NT2/D1 (cell line): Measurements from ENCODE around the gene TM9SF1.
"Not testable (repeated sequence)": the region's sequence is repeated elsewhere in the genome, so short reads cannot be mapped to it uniquely, and the experiment has no call there.

Experiments
- DNase-seq: peaks from one replicate; pipeline ENCODE4 v3.0.0-alpha.2; 2011; ENCODE audit warnings: low read depth, low spot score
- H3K27me3 ChIP-seq: 2 replicates; pipeline ENCODE4 v1.6.0; 2011; ENCODE audit warnings: mild to moderate bottlenecking; ENCODE audit not compliant: insufficient read length, insufficient read depth
- H3K36me3 ChIP-seq: 2 replicates; pipeline ENCODE4 v1.6.1; 2011; ENCODE audit warnings: mild to moderate bottlenecking, low read length, mixed read lengths; ENCODE audit not compliant: insufficient read depth, insufficient read length
- H3K4me1 ChIP-seq: 2 replicates; pipeline ENCODE4 v1.5.1; 2011; ENCODE audit not compliant: insufficient read depth, insufficient read length
- H3K4me3 ChIP-seq: 2 replicates; pipeline ENCODE4 v1.5.1; 2011; ENCODE audit warnings: low read depth; ENCODE audit not compliant: insufficient read length
- H3K9ac ChIP-seq: 2 replicates; pipeline ENCODE4 v1.6.0; 2011; ENCODE audit warnings: low read depth; ENCODE audit not compliant: insufficient read length
- H3K9me3 ChIP-seq: 2 replicates; pipeline ENCODE4 v1.5.1; 2011; ENCODE audit warnings: mild to moderate bottlenecking, low read length; ENCODE audit not compliant: insufficient read depth
- SUZ12 ChIP-seq: IDR thresholded peaks from 2 replicates; pipeline ENCODE4 v1.6.1; 2011; ENCODE audit not compliant: insufficient read length, insufficient read depth; ENCODE audit errors: extremely low read depth
- YY1 ChIP-seq: IDR thresholded peaks from 2 replicates; pipeline ENCODE4 v1.6.1; 2011; ENCODE audit not compliant: insufficient read length, insufficient read depth
- ZNF274 ChIP-seq: IDR thresholded peaks from 2 replicates; pipeline ENCODE4 v1.6.1; 2011; ENCODE audit warnings: mild to moderate bottlenecking, low read depth, low read length

The TM9SF1 gene

GRCh38 chr14:24219080-24219479 lies 23.8 kb upstream of the TM9SF1 start:
- DNase-seq: no peak
- Histone ChIP-seq H3K4me1 (no peaks in the 10 kb centered on the region), H3K9ac (no peak overlapping the region), H3K9me3 (no peaks in the 10 kb centered on the region), H3K27me3 (no peaks in the 10 kb centered on the region), H3K4me3 (no peak overlapping the region), H3K36me3 (peaks cover 19% of the 10 kb centered on the region)
- TF ChIP-seq ZNF274: no peak
- no peak for TF ChIP-seq SUZ12
- no peak for TF ChIP-seq YY1

GRCh38 chr14:24216876-24217275 lies 21.6 kb upstream of the TM9SF1 start:
- H3K9ac ChIP-seq: not testable (repeated sequence)

GRCh38 chr14:24216345-24216699 lies 21.1 kb upstream of the TM9SF1 start:
- Histone ChIP-seq H3K4me1 (no peaks in the 10 kb centered on the region), H3K27me3 (no peaks in the 10 kb centered on the region), H3K9me3 (no peaks in the 10 kb centered on the region), H3K36me3 (peaks cover 29% of the 10 kb centered on the region), H3K4me3 (no peak overlapping the region), H3K9ac (peak overlapping the region; percentile 38)
- TF ChIP-seq YY1: no peak
- TF ChIP-seq ZNF274: no peak
- no peak for TF ChIP-seq SUZ12
- no peak for DNase-seq

More at GRCh38 chr14:24216876-24217275, 21.6 kb upstream of the TM9SF1 start:
- not testable (repeated sequence) for H3K4me1 ChIP-seq, H3K27me3 ChIP-seq, H3K4me3 ChIP-seq, DNase-seq, H3K9me3 ChIP-seq
- peaks cover 23% of the 10 kb centered on the region for H3K36me3 ChIP-seq

GRCh38 chr14:24215495-24216344 lies 20.5 kb upstream of the TM9SF1 start, which contains the start of gene MDP1:
TSS of gene MDP1 (minus strand) at chr14:24216066. CDS start at chr14:24215955, 111 bp downstream.
- peak; percentile 84 for DNase-seq
- TF ChIP-seq ZNF274 (no peak), SUZ12 (no peak), YY1 (peak; percentile 37)
- H3K9ac ChIP-seq: peak within 1 kb of the TSS; percentile 94
- no peaks in the 10 kb centered on the region for H3K4me1 ChIP-seq
- H3K4me3 ChIP-seq: peak within 1 kb of the TSS; percentile 87
- H3K9me3 ChIP-seq: no peaks in the 10 kb centered on the region
- H3K36me3 ChIP-seq: peaks cover 33% of the 10 kb centered on the region
- H3K27me3 ChIP-seq: no peaks in the 10 kb centered on the region

- H3K9ac ChIP-seq: peak overlapping the region; percentile 93
- H3K9me3 ChIP-seq: no peaks in the 10 kb centered on the region
- H3K4me1 ChIP-seq: no peaks in the 10 kb centered on the region
- TF ChIP-seq ZNF274 (no peak), YY1 (no peak), SUZ12 (no peak)
- DNase-seq: no peak
- no peaks in the 10 kb centered on the region for H3K27me3 ChIP-seq
- peaks cover 50% of the 10 kb centered on the region for H3K36me3 ChIP-seq
- H3K4me3 ChIP-seq: no peak overlapping the region
Observed at GRCh38 chr14:24213866-24214662, 18.8 kb upstream of the TM9SF1 start.

- Histone ChIP-seq H3K4me3 (peak within 1 kb of the TSS; percentile 88), H3K4me1 (no peaks in the 10 kb centered on the region), H3K9ac (peak within 1 kb of the TSS; percentile 93), H3K36me3 (peaks cover 55% of the 10 kb centered on the region), H3K27me3 (no peaks in the 10 kb centered on the region), H3K9me3 (no peaks in the 10 kb centered on the region)
- TF ChIP-seq ZNF274 (no peak), YY1 (no peak), SUZ12 (no peak)
- DNase-seq: peak; percentile 90
Observed at GRCh38 chr14:24212924-24213865, 18.0 kb upstream of the TM9SF1 start, which contains the start of gene CHMP4A. TSS of gene CHMP4A (minus strand) at chr14:24213488. CDS start at chr14:24213439, 49 bp downstream.
